GM19467 (cell line): ENCODE results near the gene MYO1A.
"Not testable (repeated sequence)": the region's sequence is repeated elsewhere in the genome, so short reads cannot be mapped to it uniquely, and the experiment has no call there.

Experiments used
- ATAC-seq: cut with Tn5 transposase; IDR thresholded peaks from one replicate; pipeline ENCODE4 v1.9.1; 2021; ENCODE audit warnings: mild to moderate bottlenecking, moderate library complexity; ENCODE audit not compliant: unreplicated experiment

The MYO1A gene

GRCh38 chr12:57019983-57020719 is 29.8 kb downstream of the MYO1A start:
- ATAC-seq = no peak

GRCh38 chr12:57018906-57019305 is 31.0 kb downstream of the MYO1A start:
- no peak for ATAC-seq

GRCh38 chr12:57018353-57018752 is 31.6 kb downstream of the MYO1A start:
- ATAC-seq = not testable (repeated sequence)

- no peak for ATAC-seq
Measured at GRCh38 chr12:57016348-57016747, 33.6 kb downstream of the MYO1A start, which contains the start of gene TAC3. TAC3 (minus strand) TSS chr12:57016529; CDS start chr12:57015797, 732 bp downstream.

GRCh38 chr12:57012600-57013465 is 37.1 kb downstream of the MYO1A start:
- peak; percentile 53 for ATAC-seq

- peak; percentile 50 for ATAC-seq
Measured at GRCh38 chr12:57011438-57012424, 38.2 kb downstream of the MYO1A start.

- ATAC-seq = no peak
Measured at GRCh38 chr12:57010627-57011247, 39.2 kb downstream of the MYO1A start.

- ATAC-seq = no peak
Measured at GRCh38 chr12:57009949-57010626, 39.8 kb downstream of the MYO1A start.

GRCh38 chr12:57008178-57008577 is 41.8 kb downstream of the MYO1A start:
- no peak for ATAC-seq

- no peak for ATAC-seq
Measured at GRCh38 chr12:57006809-57007475, 43.0 kb downstream of the MYO1A start.

GRCh38 chr12:57005980-57006808 is 43.7 kb downstream of the MYO1A start, which contains the start of gene ZBTB39:
ZBTB39 (minus strand) TSS chr12:57006546; CDS start chr12:57004917, 1,629 bp downstream.
- ATAC-seq = peak; percentile 62

- ATAC-seq = no peak
Measured at GRCh38 chr12:57004651-57005050, 45.3 kb downstream of the MYO1A start.

- no peak for ATAC-seq
Measured at GRCh38 chr12:57003395-57003794, 46.5 kb downstream of the MYO1A start.

- ATAC-seq = no peak
Measured at GRCh38 chr12:57001448-57001906, 48.5 kb downstream of the MYO1A start.

- no peak for ATAC-seq
Measured at GRCh38 chr12:57000393-57000792, 49.5 kb downstream of the MYO1A start.

- no peak for ATAC-seq
Measured at GRCh38 chr12:56999456-56999855, 50.5 kb downstream of the MYO1A start.

GRCh38 chr12:56998981-56999380 is 50.9 kb downstream of the MYO1A start:
- peak; percentile 77 for ATAC-seq

GRCh38 chr12:56998316-56998715 is 51.6 kb downstream of the MYO1A start:
- no peak for ATAC-seq
